Esophagus squamous epithelium (tissue), 5 donors: ENCODE measurements around the gene L1CAM. TPM values are rescaled to one million over a fixed set of nuclear protein-coding genes. Genes with fewer than 3 reads are reported as not detected.

Experiments used
- DNase-seq: peaks from one replicate; lab custom pipeline; 2025; lab: John Stamatoyannopoulos, UW
- H3K27ac ChIP-seq, 4 donors: fragments of 200-600 bp; sonication (generic); one replicate each; pipeline ENCODE4 v1.5.1; 2016 to 2019; ENCODE audit warnings: mild to moderate bottlenecking in 1 of 4
- H3K27me3 ChIP-seq, 4 donors: fragments of 200-600 bp; sonication (generic); 1 replicate in 3 of 4; 2 replicates in 1 of 4; pipeline versions ENCODE4 v1.5.1 to v1.6.0; 2017 to 2021; ENCODE audit warnings: antibody characterized with exemption in 1 of 4
- H3K36me3 ChIP-seq, 3 donors: fragments of 200-600 bp; sonication (generic); one replicate each; pipeline ENCODE4 v1.5.1; 2016 to 2019
- H3K4me1 ChIP-seq, 3 donors: fragments of 200-600 bp; sonication (generic); one replicate each; pipeline ENCODE4 v1.5.1; 2017 to 2019
- H3K4me3 ChIP-seq, 4 donors: fragments of 200-600 bp; sonication (generic); 1 replicate in 3 of 4; 2 replicates in 1 of 4; pipeline ENCODE4 v1.5.1; 2016 to 2019; ENCODE audit warnings: mild to moderate bottlenecking in 2 of 4, moderate library complexity in 1 of 4
- H3K9me3 ChIP-seq, 3 donors: fragments of 200-600 bp; sonication (generic); one replicate each; pipeline ENCODE4 v1.5.1; 2016 to 2019
- CTCF ChIP-seq, 6 experiments: fragments of 450-650 bp in 4 of 6; fragments of 200-600 bp in 2 of 6; sonication (generic) in 2 of 6; IDR thresholded peaks; one replicate each; pipeline ENCODE4 v1.5.1; 2016 to 2019; ENCODE audit warnings: antibody characterized with exemption in 6 of 6, mild to moderate bottlenecking in 4 of 6, moderate library complexity in 4 of 6
- POLR2A ChIP-seq, 4 donors: fragments of 450-650 bp; IDR thresholded peaks; one replicate each; pipeline ENCODE4 v1.6.1; 2017; ENCODE audit warnings: antibody characterized with exemption in 4 of 4, mild to moderate bottlenecking in 4 of 4, moderate library complexity in 3 of 4
- WGBS, 2 donors: methylation state at CpG; one replicate each; pipeline ENCODE4 v1.1.5; 2018; 5-methylcytosine and 5-hydroxymethylcytosine counted together
- intact Hi-C: fragments of 100-400 bp; cut with DNase I; formaldehyde crosslinking; loops from one replicate; pipeline ENCODE4 v1.15.0; 2022
- total RNA-seq, 4 donors: library from RNA; depleted of rRNA; stranded (reverse); fragments of >200 nt; gene quantifications; one replicate each; pipeline ENCODE4 v1.1.0, GENCODE V29; 2016
- donor health status: DM: yes; HTN: yes; CAD: no.

The L1CAM gene
- total RNA-seq, 4 donors from 2014 or later: 0.35 to 3.2 (median 1.3) TPM

- intact Hi-C loops: no loop called here
- 33 to 36% methylated on average over 4 to 11 of the region's 26 CpGs for WGBS, 2 donors
- H3K4me1 ChIP-seq: peaks cover 0 to 40% (median 0%) of the 10 kb centered on the region in 3 donors
- DNase-seq: no peak
- peak within 1 kb of the TSS in 3 of 4 donors; percentile 16 to 70 (median 59) for H3K27ac ChIP-seq
- TF ChIP-seq POLR2A (IDR thresholded peaks at IDR 0.05): no peak
- no peak for TF ChIP-seq CTCF (IDR thresholded peaks at IDR 0.05)
- no peaks in the 10 kb centered on the region for H3K9me3 ChIP-seq
- H3K4me3 ChIP-seq: peak within 1 kb of the TSS in 3 of 4 donors; percentile 17 to 43 (median 25)
- H3K36me3 ChIP-seq: no peaks in the 10 kb centered on the region
- no peaks in the 10 kb centered on the region for H3K27me3 ChIP-seq
Observed at GRCh38 chrX:153903991-153904957, 18.3 kb upstream of the L1CAM start, which contains the start of gene AVPR2. Gene AVPR2 (plus strand): TSS chrX:153904673. CDS start chrX:153905146, 473 bp downstream.

GRCh38 chrX:153903238-153903980 lies 17.4 kb upstream of the L1CAM start:
- no peaks in the 10 kb centered on the region for H3K27me3 ChIP-seq
- intact Hi-C loops: no loop called here
- no peaks in the 10 kb centered on the region for H3K9me3 ChIP-seq
- TF ChIP-seq POLR2A (IDR thresholded peaks at IDR 0.05): no peak
- TF ChIP-seq CTCF (IDR thresholded peaks at IDR 0.05): no peak
- peak overlapping the region in 1 of 4 donors; percentile 43 for H3K4me3 ChIP-seq
- H3K4me1 ChIP-seq: peaks cover 0 to 40% (median 0%) of the 10 kb centered on the region in 3 donors
- H3K27ac ChIP-seq: peak overlapping the region in 3 of 4 donors; percentile 16 to 70 (median 59)
- 56 to 60% methylated on average over 6 to 9 of the region's 18 CpGs for WGBS, 2 donors
- DNase-seq: no peak
- no peaks in the 10 kb centered on the region for H3K36me3 ChIP-seq

GRCh38 chrX:153902385-153902784 lies 16.4 kb upstream of the L1CAM start:
- DNase-seq: no peak
- Histone ChIP-seq H3K36me3 (no peaks in the 10 kb centered on the region), H3K9me3 (no peaks in the 10 kb centered on the region), H3K27ac (no peak overlapping the region), H3K27me3 (no peaks in the 10 kb centered on the region), H3K4me3 (no peak overlapping the region), H3K4me1 (peaks cover 0 to 40% (median 0%) of the 10 kb centered on the region in 3 donors)
- no peak for TF ChIP-seq POLR2A (IDR thresholded peaks at IDR 0.05)
- TF ChIP-seq CTCF (IDR thresholded peaks at IDR 0.05): no peak
- intact Hi-C loops: no loop called here
- no CpG with 5 or more reads among the region's 10 CpGs for WGBS, 2 donors

GRCh38 chrX:153901753-153902140 lies 15.8 kb upstream of the L1CAM start:
- Histone ChIP-seq H3K9me3 (no peaks in the 10 kb centered on the region), H3K4me3 (no peak overlapping the region), H3K4me1 (peaks cover 0 to 40% (median 0%) of the 10 kb centered on the region in 3 donors), H3K27me3 (no peaks in the 10 kb centered on the region), H3K36me3 (no peaks in the 10 kb centered on the region), H3K27ac (no peak overlapping the region)
- 60 to 66% methylated on average over 8 of the region's 8 CpGs for WGBS, 2 donors
- DNase-seq: no peak
- intact Hi-C loops: no loop called here
- no peak for TF ChIP-seq CTCF (IDR thresholded peaks at IDR 0.05)
- no peak for TF ChIP-seq POLR2A (IDR thresholded peaks at IDR 0.05)
